Prostate gland (tissue), 2 donors: ENCODE results near the gene TGM6. TPM values are rescaled to one million over a fixed set of nuclear protein-coding genes. Genes with fewer than 3 reads are reported as not detected.

Experiments
- DNase-seq: peaks from one replicate; pipeline ENCODE4 v3.0.0-alpha.2; 2019; ENCODE audit warnings: low spot score
- H3K27ac ChIP-seq, 2 donors: fragments of 200-600 bp; sonication (generic); 2 replicates each; pipeline ENCODE4 v1.5.1; 2017 to 2019
- H3K27me3 ChIP-seq: fragments of 200-600 bp; sonication (generic); replicated peaks from 2 replicates; pipeline ENCODE4 v1.5.1; 2019; ENCODE audit not compliant: insufficient read depth
- H3K36me3 ChIP-seq, 2 donors: fragments of 200-600 bp; sonication (generic); 1 replicate in 1 of 2; 2 replicates in 1 of 2; pipeline versions ENCODE4 v1.5.1 to v1.8.1; 2017 to 2019
- H3K4me1 ChIP-seq: fragments of 200-600 bp; sonication (generic); replicated peaks from 2 replicates; pipeline ENCODE4 v1.5.1; 2019
- H3K4me3 ChIP-seq, 2 donors: fragments of 200-600 bp; sonication (generic); 2 replicates each; pipeline ENCODE4 v1.5.1; 2017 to 2019
- H3K9me3 ChIP-seq: fragments of 200-600 bp; sonication (generic); 2 replicates; pipeline ENCODE4 v1.5.1; 2017
- POLR2A ChIP-seq: fragments of 450-650 bp; IDR thresholded peaks from one replicate; pipeline ENCODE4 v1.6.1; 2016; ENCODE audit warnings: antibody characterized with exemption, mild to moderate bottlenecking
- POLR2AphosphoS5 ChIP-seq: sonication (generic); formaldehyde crosslinking; IDR thresholded peaks from one replicate; pipeline ENCODE4 v1.6.1; 2017; ENCODE audit warnings: antibody characterized with exemption
- WGBS: methylation state at CpG from one replicate; pipeline ENCODE4 v1.1.5; 2018; 5-methylcytosine and 5-hydroxymethylcytosine counted together
- intact Hi-C: fragments of 100-400 bp; cut with DNase I; formaldehyde crosslinking; loops from one replicate; pipeline ENCODE4 v1.14.2; 2022
- total RNA-seq, 2 donors: library from RNA; depleted of rRNA; stranded (reverse); fragments of >200 nt; gene quantifications; one replicate each; pipeline ENCODE4 v1.1.0, GENCODE V29; 2016
- TF ChIP-seq, protein P1 (sequence below), 4 experiments: fragments of 200-600 bp in 2 of 4; fragments of 450-650 bp in 2 of 4; sonication (generic) in 2 of 4; IDR thresholded peaks; 1 replicate in 3 of 4; 2 replicates in 1 of 4; pipeline ENCODE4 v1.5.1; 2016 to 2019; ENCODE audit warnings: antibody characterized with exemption in 4 of 4, mild to moderate bottlenecking in 2 of 4, moderate library complexity in 2 of 4

Gene TGM6
- total RNA-seq: not detected

DNA sequence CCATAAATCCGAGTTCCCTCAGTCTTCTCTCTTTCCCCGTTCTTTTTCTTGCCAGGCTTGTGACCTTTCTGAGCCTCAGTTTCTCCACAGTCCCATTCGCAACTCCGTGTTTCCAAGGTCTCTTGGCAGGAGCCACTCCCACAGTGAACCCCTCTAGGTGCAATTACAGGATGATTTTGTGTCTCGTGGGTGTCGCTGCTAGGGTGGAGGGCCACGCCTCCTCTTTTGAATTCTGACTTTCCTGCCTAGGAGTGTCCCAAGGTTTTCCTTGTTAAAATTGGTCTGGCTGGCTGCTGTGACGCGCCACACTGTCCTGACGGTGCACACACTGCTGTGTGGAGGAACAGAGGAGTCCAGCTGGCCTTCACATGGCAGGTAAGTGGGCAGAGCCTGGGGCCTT is at the start of gene TGM6:
Gene TGM6 (plus strand): TSS at position 301 of the 400 bp plus-strand sequence. CDS start 68 bp downstream, at position 369.
- Histone ChIP-seq H3K9me3 (no peaks in the 10 kb centered on the region), H3K4me1 (no peaks in the 10 kb centered on the region), H3K36me3 (no peaks in the 10 kb centered on the region), H3K4me3 (no peak within 1 kb of the TSS), H3K27me3 (no peaks in the 10 kb centered on the region), H3K27ac (no peak within 1 kb of the TSS)
- intact Hi-C loops: no loop called here
- 73% methylated on average over 10 of the region's 10 CpGs for WGBS
- TF ChIP-seq, protein P1, sequence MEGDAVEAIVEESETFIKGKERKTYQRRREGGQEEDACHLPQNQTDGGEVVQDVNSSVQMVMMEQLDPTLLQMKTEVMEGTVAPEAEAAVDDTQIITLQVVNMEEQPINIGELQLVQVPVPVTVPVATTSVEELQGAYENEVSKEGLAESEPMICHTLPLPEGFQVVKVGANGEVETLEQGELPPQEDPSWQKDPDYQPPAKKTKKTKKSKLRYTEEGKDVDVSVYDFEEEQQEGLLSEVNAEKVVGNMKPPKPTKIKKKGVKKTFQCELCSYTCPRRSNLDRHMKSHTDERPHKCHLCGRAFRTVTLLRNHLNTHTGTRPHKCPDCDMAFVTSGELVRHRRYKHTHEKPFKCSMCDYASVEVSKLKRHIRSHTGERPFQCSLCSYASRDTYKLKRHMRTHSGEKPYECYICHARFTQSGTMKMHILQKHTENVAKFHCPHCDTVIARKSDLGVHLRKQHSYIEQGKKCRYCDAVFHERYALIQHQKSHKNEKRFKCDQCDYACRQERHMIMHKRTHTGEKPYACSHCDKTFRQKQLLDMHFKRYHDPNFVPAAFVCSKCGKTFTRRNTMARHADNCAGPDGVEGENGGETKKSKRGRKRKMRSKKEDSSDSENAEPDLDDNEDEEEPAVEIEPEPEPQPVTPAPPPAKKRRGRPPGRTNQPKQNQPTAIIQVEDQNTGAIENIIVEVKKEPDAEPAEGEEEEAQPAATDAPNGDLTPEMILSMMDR (IDR thresholded peaks at IDR 0.05): no peak
- TF ChIP-seq POLR2AphosphoS5 (no peak), POLR2A (no peak)
- DNase-seq: no peak

DNA sequence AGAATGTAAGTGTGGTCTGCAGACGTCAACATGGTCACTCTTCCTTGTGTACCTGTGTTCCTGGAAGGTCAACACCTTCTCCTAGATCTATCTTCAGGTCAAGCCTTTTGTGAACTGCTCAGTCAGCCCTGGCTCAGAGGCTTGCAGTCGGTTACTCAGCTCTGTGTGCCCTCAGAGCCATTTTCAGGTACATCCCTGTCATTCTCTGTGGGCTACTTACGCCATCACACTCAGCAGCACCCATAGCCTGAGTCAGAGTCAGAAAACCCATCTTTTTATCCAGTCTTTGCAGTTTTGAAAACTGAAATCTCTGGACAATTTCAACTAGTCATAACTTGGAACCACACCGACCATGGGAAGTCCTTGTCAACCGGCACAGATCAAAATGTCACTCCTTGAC is 49.6 kb upstream of the TGM6 start:
- no peaks in the 10 kb centered on the region for H3K27me3 ChIP-seq

DNA sequence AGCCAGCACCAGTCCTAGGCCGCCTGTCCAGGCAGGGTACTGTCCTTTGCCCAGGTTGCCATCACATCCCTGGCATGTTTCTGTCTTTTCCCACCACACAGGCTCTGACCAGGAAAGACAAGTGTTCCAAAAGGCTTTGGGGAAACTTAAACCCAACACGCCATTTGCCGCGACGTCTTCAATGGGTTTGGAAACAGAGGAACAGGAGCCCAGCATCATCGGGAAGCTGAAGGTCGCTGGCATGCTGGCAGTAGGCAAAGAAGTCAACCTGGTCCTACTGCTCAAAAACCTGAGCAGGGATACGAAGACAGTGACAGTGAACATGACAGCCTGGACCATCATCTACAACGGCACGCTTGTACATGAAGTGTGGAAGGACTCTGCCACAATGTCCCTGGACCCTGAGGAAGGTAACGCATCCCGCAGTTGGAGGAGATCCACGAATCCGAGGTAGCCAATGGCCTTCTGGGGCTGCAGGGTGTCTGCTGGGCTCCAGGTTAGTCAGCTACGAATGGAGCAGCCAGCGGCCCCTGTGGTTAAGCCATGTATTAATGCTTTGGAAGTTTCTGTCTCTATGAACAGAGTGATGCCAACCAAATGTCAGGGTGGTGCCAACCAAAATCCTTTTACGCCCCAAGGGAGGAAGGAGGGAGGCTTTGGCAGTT is 48.7 kb upstream of the TGM6 start:
- no peak for TF ChIP-seq POLR2AphosphoS5
- TF ChIP-seq, protein P1 (IDR thresholded peaks at IDR 0.05): no peak
- no peaks in the 10 kb centered on the region for H3K27me3 ChIP-seq
- no peak overlapping the region for H3K27ac ChIP-seq
- H3K36me3 ChIP-seq: no peaks in the 10 kb centered on the region
- no peaks in the 10 kb centered on the region for H3K9me3 ChIP-seq
- no peaks in the 10 kb centered on the region for H3K4me1 ChIP-seq
- intact Hi-C loops: no loop called here
- DNase-seq: no peak
- 92% methylated on average over 17 of the region's 17 CpGs for whole genome bisulfite sequencing
- no peak overlapping the region for H3K4me3 ChIP-seq

More for the DNA sequence above, 49.6 kb upstream of the TGM6 start:
- no peak overlapping the region for H3K4me3 ChIP-seq
- no peak for DNase-seq
- WGBS: 92% methylated on average over 5 of the region's 5 CpGs
- H3K36me3 ChIP-seq: no peaks in the 10 kb centered on the region
- H3K9me3 ChIP-seq: no peaks in the 10 kb centered on the region
- H3K4me1 ChIP-seq: no peaks in the 10 kb centered on the region
- no peak for TF ChIP-seq POLR2AphosphoS5
- TF ChIP-seq, protein P1 (IDR thresholded peaks at IDR 0.05): no peak
- TF ChIP-seq POLR2A: no peak
- intact Hi-C loops: no loop called here
- H3K27ac ChIP-seq: no peak overlapping the region

DNA sequence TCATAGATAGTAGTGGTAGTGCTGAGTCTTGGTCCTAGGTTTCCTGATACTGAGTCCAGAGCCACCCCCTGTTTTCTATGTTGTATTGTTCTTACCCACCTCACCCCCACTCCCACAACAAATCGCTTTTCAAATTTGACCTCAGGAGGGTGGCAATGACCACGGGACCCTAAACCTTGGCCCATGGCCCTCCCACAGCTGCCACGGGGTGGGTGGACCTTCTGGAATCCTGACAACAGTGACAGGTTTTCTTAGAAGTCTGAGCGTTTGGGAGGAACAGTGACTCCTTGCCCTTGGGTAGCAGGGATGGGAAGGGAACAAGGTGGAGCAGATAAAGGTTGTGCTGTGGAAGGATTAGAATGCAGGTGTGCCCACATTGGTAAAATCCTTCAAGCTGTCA is 48.0 kb upstream of the TGM6 start:
- WGBS: 51% methylated on average over 4 of the region's 4 CpGs

More for the DNA sequence above, 48.0 kb upstream of the TGM6 start:
- H3K36me3 ChIP-seq: no peaks in the 10 kb centered on the region
- H3K9me3 ChIP-seq: no peaks in the 10 kb centered on the region
- intact Hi-C loops: no loop called here
- H3K27ac ChIP-seq: no peak overlapping the region
- no peaks in the 10 kb centered on the region for H3K4me1 ChIP-seq
- no peak for DNase-seq
- no peak overlapping the region for H3K4me3 ChIP-seq
- TF ChIP-seq, protein P1 (IDR thresholded peaks at IDR 0.05): no peak
- TF ChIP-seq POLR2A (no peak), POLR2AphosphoS5 (no peak)
- no peaks in the 10 kb centered on the region for H3K27me3 ChIP-seq
